HCT116 (cell line): ENCODE measurements around the gene PRXL2A. TPM values are rescaled to one million over a fixed set of nuclear protein-coding genes. Genes with fewer than 3 reads are reported as not detected.
"Not testable (repeated sequence)": the region's sequence is repeated elsewhere in the genome, so short reads cannot be mapped to it uniquely, and the experiment has no call there.

ENCODE experiments used
- ATAC-seq: fragments of 200-7000 bp; cut with Tn5 transposase; 2 replicates; pipeline ENCODE4 v1.9.1; 2020; ENCODE audit warnings: mild to moderate bottlenecking, moderate library complexity
- BruUV-seq: library from RNA; stranded (reverse); fragments of 400-500 nt; replicated peaks from 2 replicates; lab custom pipeline; 2021; lab: Mats Ljungman, UMichigan
- CTCF ChIA-PET: fragments of 300-600 bp; sonication (Branson Sonifier 250); formaldehyde crosslinking; loops from one replicate; lab custom pipeline; 2021; ENCODE audit warnings: antibody characterized with exemption; lab: Charles Lee
- POLR2A ChIA-PET: fragments of 300-600, 350-600 bp; sonication (Branson Sonifier 250); formaldehyde crosslinking; loops from one replicate; lab custom pipeline; 2021; ENCODE audit warnings: antibody characterized with exemption; lab: Charles Lee
- RAD21 ChIA-PET, 2 experiments: fragments of 300-600 bp; sonication (Branson Sonifier 250); formaldehyde crosslinking; loops; one replicate each; lab custom pipeline; 2023; ENCODE audit warnings: low total read pairs in 2 of 2; ENCODE audit not compliant: uncharacterized antibody in 2 of 2, unreplicated experiment in 2 of 2, low non-redundant PET in 1 of 2; lab: Charles Lee
- DNase-seq: peaks from one replicate; pipeline ENCODE4 v3.0.0-alpha.2; 2010; ENCODE audit warnings: low read depth, low spot score
- H2AFZ ChIP-seq: fragments of 200-600 bp; shearing (Covaris generic), sonication (generic); 2 replicates; pipeline ENCODE4 v1.6.1; 2017; ENCODE audit warnings: low read depth, mixed run types, mixed read lengths, antibody characterized with exemption, low read length; ENCODE audit not compliant: poor library complexity, severe bottlenecking
- H3K27ac ChIP-seq: 2 replicates; pipeline ENCODE4 v1.5.1; 2012; ENCODE audit warnings: low read depth, low read length
- H3K27me3 ChIP-seq: fragments of 200-600 bp; sonication (generic); 2 replicates; pipeline ENCODE4 v1.6.1; 2016; ENCODE audit warnings: mixed run types, low read length, mixed read lengths; ENCODE audit not compliant: insufficient read depth
- H3K36me3 ChIP-seq, 2 experiments: fragments of 200-500 bp in 1 of 2; fragments of 200-600 bp in 1 of 2; sonication (Bioruptor generic) in 1 of 2; sonication (generic) in 1 of 2; 2 replicates each; pipeline versions ENCODE4 v1.5.1 to v1.6.1; 2014 to 2016; ENCODE audit warnings: low read length in 2 of 2, inconsistent platforms in 1 of 2, mixed read lengths in 1 of 2, mixed run types in 1 of 2; ENCODE audit not compliant: insufficient read depth in 2 of 2, control insufficient read depth in 1 of 2
- H3K4me1 ChIP-seq, 2 experiments: fragments of 200-600 bp in 1 of 2; sonication (generic) in 1 of 2; 2 replicates each; pipeline versions ENCODE4 v1.5.1 to v1.6.1; 2012 to 2017; ENCODE audit warnings: low read length in 2 of 2, inconsistent platforms in 1 of 2, mild to moderate bottlenecking in 1 of 2, mixed read lengths in 1 of 2, mixed run types in 1 of 2, moderate library complexity in 1 of 2; ENCODE audit not compliant: insufficient read depth in 2 of 2, control insufficient read depth in 1 of 2
- H3K4me2 ChIP-seq: fragments of 200-600 bp; sonication (generic); 2 replicates; pipeline ENCODE4 v1.6.1; 2017; ENCODE audit warnings: mixed run types, low read length, mixed read lengths
- H3K4me3 ChIP-seq, 2 experiments: fragments of 200-600 bp in 1 of 2; sonication (generic) in 1 of 2; replicated peaks in 1 of 2; 2 replicates each; pipeline ENCODE4 v1.5.1; 2011 to 2016; ENCODE audit warnings: low read length in 2 of 2, control low read depth in 1 of 2, low read depth in 1 of 2, mild to moderate bottlenecking in 1 of 2, mixed read lengths in 1 of 2, mixed run types in 1 of 2
- H3K79me2 ChIP-seq: fragments of 200-600 bp; sonication (generic); 2 replicates; pipeline ENCODE4 v1.6.1; 2017; ENCODE audit warnings: mild to moderate bottlenecking, mixed run types, low read length, moderate library complexity, mixed read lengths; ENCODE audit not compliant: insufficient read depth
- H3K9ac ChIP-seq: fragments of 200-600 bp; sonication (generic); 2 replicates; pipeline ENCODE4 v1.6.1; 2016; ENCODE audit warnings: low read length, mixed read lengths
- H3K9me2 ChIP-seq: fragments of 200-600 bp; sonication (generic), shearing (Covaris generic); 2 replicates; pipeline ENCODE4 v1.6.1; 2017; ENCODE audit warnings: mixed run types, mild to moderate bottlenecking, moderate library complexity; ENCODE audit not compliant: insufficient read depth
- H3K9me3 ChIP-seq, 2 experiments: fragments of 200-500 bp in 1 of 2; fragments of 200-600 bp in 1 of 2; sonication (Bioruptor generic) in 1 of 2; sonication (generic) in 1 of 2; 2 replicates each; pipeline ENCODE4 v1.6.1; 2014 to 2017; ENCODE audit warnings: low read length in 2 of 2, mixed read lengths in 2 of 2, inconsistent platforms in 1 of 2, low read depth in 1 of 2, mild to moderate bottlenecking in 1 of 2, mixed run types in 1 of 2, moderate library complexity in 1 of 2; ENCODE audit not compliant: control insufficient read depth in 1 of 2, insufficient read depth in 1 of 2
- H4K20me1 ChIP-seq: fragments of 200-600 bp; sonication (generic), shearing (Covaris generic); 2 replicates; pipeline ENCODE4 v1.6.1; 2017; ENCODE audit warnings: mixed run types, mild to moderate bottlenecking, moderate library complexity; ENCODE audit not compliant: insufficient read depth
- CBX3 ChIP-seq: IDR thresholded peaks from 2 replicates; pipeline ENCODE4 v1.6.1; 2012; ENCODE audit warnings: low read depth
- CEBPB ChIP-seq: IDR thresholded peaks from 2 replicates; pipeline ENCODE4 v1.6.1; 2012; ENCODE audit warnings: low read depth
- ELF1 ChIP-seq: IDR thresholded peaks from 2 replicates; pipeline ENCODE4 v1.6.1; 2012; ENCODE audit warnings: low read depth, borderline replicate concordance
- EZH2 ChIP-seq: fragments of 200-600 bp; sonication (generic); IDR thresholded peaks from 2 replicates; pipeline ENCODE4 v1.6.1; 2017; ENCODE audit warnings: antibody characterized with exemption, mixed run types
- EZH2phosphoT487 ChIP-seq: fragments of 200-600 bp; IDR thresholded peaks from 2 replicates; pipeline ENCODE4 v1.6.1; 2018; ENCODE audit warnings: antibody characterized with exemption, borderline replicate concordance
- POLR2A ChIP-seq: IDR thresholded peaks from 2 replicates; pipeline ENCODE4 v1.7.0; 2011; ENCODE audit warnings: borderline replicate concordance; ENCODE audit not compliant: insufficient read depth, insufficient read length; ENCODE audit errors: extremely low read depth
- POLR2AphosphoS5 ChIP-seq: IDR thresholded peaks from 2 replicates; pipeline ENCODE4 v1.6.1; 2011; ENCODE audit warnings: mild to moderate bottlenecking, low read depth, low read length, moderate library complexity
- RAD21 ChIP-seq: IDR thresholded peaks from 2 replicates; pipeline ENCODE4 v1.6.1; 2012; ENCODE audit warnings: low read depth, mild to moderate bottlenecking
- REST ChIP-seq: IDR thresholded peaks from 2 replicates; pipeline ENCODE4 v1.6.1; 2012; ENCODE audit warnings: low read depth
- TCF7L2 ChIP-seq: IDR thresholded peaks from 2 replicates; pipeline ENCODE4 v1.7.0; 2011; ENCODE audit warnings: borderline replicate concordance, inconsistent platforms; ENCODE audit not compliant: insufficient read depth, insufficient read length; ENCODE audit errors: extremely low read depth
- ZBTB33 ChIP-seq: IDR thresholded peaks from 2 replicates; pipeline ENCODE4 v1.6.1; 2011; ENCODE audit warnings: mild to moderate bottlenecking, low read length, moderate library complexity; ENCODE audit not compliant: insufficient replicate concordance; ENCODE audit errors: extremely low read depth
- intact Hi-C: fragments of 100-400 bp; cut with micrococcal nuclease; formaldehyde crosslinking; loops from 2 replicates; pipeline ENCODE4 v1.10.0; 2022
- total RNA-seq: library from RNA; stranded (reverse); gene quantifications from one replicate; pipeline ENCODE4 v1.2.1, GENCODE V29; 2021; ENCODE audit not compliant: unreplicated experiment

PRXL2A gene
- total RNA-seq, 1 experiment from 2014 or later = 4.9 TPM

- TF ChIP-seq REST (no peak), CEBPB (no peak), EZH2 (no peak), ELF1 (no peak), ZBTB33 (no peak), RAD21 (no peak)
- TF ChIP-seq, all 23 proteins: peak for 0
Observed at GRCh38 chr10:80474597-80474910, 66.2 kb downstream of the PRXL2A start (continued).

- Histone ChIP-seq H3K9ac (no peak overlapping the region), H3K27ac (no peak overlapping the region), H3K4me1 (peaks cover 49 to 78% of the 10 kb centered on the region in 2 experiments), H4K20me1 (peaks cover 4% of the 10 kb centered on the region; the same call in 1 of the 2 replicates), H3K27me3 (no peaks in the 10 kb centered on the region), H3K4me3 (no peak overlapping the region), H3K4me2 (no peak overlapping the region), H2AFZ (no peak overlapping the region), H3K9me2 (no peaks in the 10 kb centered on the region), H3K79me2 (peaks cover 88% of the 10 kb centered on the region), H3K9me3 (peaks cover 0 to 6% of the 10 kb centered on the region in 2 experiments; a peak in 1 of 4 replicates), H3K36me3 (peaks cover 0 to 20% of the 10 kb centered on the region in 2 experiments; a peak in 1 of 4 replicates)
- ChIA-PET RAD21 (no interaction called here), POLR2A (no interaction called here), CTCF (interaction anchor here (1.6 kb wide), 1 partner anchor 16 kb away, joined by 5 read pairs; no protein-coding TSS in a partner anchor)
- BruUV-seq = no TSS peak
- ATAC-seq (no peak), DNase-seq (no peak)
- intact Hi-C loops = no loop called here
- TF ChIP-seq TCF7L2 = no peak
- TF ChIP-seq POLR2A = no peak
- TF ChIP-seq CBX3 = no peak
- no peak for TF ChIP-seq EZH2phosphoT487
- TF ChIP-seq POLR2AphosphoS5 = no peak
Observed at GRCh38 chr10:80474941-80475340, 66.6 kb downstream of the PRXL2A start.

DNA sequence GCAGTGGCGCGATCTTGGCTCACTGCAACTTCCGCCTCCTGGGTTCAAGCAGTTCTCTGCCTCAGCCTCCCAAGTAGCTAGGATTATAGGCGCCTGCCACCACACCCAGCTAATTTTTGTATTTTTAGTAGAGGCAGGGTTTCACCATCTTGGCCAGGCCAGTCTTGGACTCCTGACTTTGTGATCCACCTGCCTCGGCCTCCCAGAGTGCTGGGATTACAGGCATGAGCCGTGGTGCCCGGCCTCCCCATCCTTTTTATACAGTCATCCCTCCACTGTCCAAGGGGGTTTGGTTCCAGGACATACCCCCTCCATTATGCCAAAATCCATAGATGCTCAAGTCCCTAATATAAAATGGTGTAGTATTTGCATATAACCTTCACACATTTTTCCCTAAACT, 67.3 kb downstream of the PRXL2A start:
- H3K36me3 ChIP-seq = peaks cover 0 to 20% of the 10 kb centered on the region in 2 experiments; a peak in 1 of 4 replicates
- intact Hi-C loops, DNase-seq, RAD21 ChIA-PET, H3K27ac ChIP-seq, H3K9ac ChIP-seq, BruUV-seq, POLR2A ChIA-PET, ATAC-seq, H3K4me2 ChIP-seq, H4K20me1 ChIP-seq, H3K27me3 ChIP-seq, H3K9me2 ChIP-seq, H2AFZ ChIP-seq, H3K4me3 ChIP-seq, H3K9me3 ChIP-seq: not testable (repeated sequence)
- H3K79me2 ChIP-seq = peaks cover 81% of the 10 kb centered on the region
- H3K4me1 ChIP-seq = peaks cover 46 to 71% of the 10 kb centered on the region in 2 experiments
- CTCF ChIA-PET = interaction anchor here (1.6 kb wide), 1 partner anchor 16 kb away, joined by 5 read pairs; no protein-coding TSS in a partner anchor
